HG02943 (cell line): ENCODE measurements around the gene ASTN1.

Source experiments
- ATAC-seq: cut with Tn5 transposase; IDR thresholded peaks from one replicate; pipeline ENCODE4 v1.9.1; 2021; ENCODE audit warnings: mild to moderate bottlenecking, low read depth, moderate library complexity; ENCODE audit not compliant: unreplicated experiment

The ASTN1 gene

GRCh38 chr1:176996456-176997090 is 167.9 kb downstream of the ASTN1 start:
- no peak for ATAC-seq

GRCh38 chr1:176994931-176995596 is 169.4 kb downstream of the ASTN1 start:
- ATAC-seq, result no peak

GRCh38 chr1:176993587-176993986 is 170.9 kb downstream of the ASTN1 start:
- no peak for ATAC-seq

- ATAC-seq, result no peak
Measured at GRCh38 chr1:176989754-176990153, 174.8 kb downstream of the ASTN1 start.

GRCh38 chr1:176989023-176989422 is 175.5 kb downstream of the ASTN1 start:
- no peak for ATAC-seq

- no peak for ATAC-seq
Measured at GRCh38 chr1:176987016-176987415, 177.5 kb downstream of the ASTN1 start.

GRCh38 chr1:176983731-176984130 is 180.8 kb downstream of the ASTN1 start:
- ATAC-seq, result no peak

GRCh38 chr1:176976771-176977170 is 187.7 kb downstream of the ASTN1 start:
- no peak for ATAC-seq

GRCh38 chr1:176976225-176976624 is 188.3 kb downstream of the ASTN1 start:
- no peak for ATAC-seq

- ATAC-seq, result no peak
Measured at GRCh38 chr1:176964687-176965086, 199.8 kb downstream of the ASTN1 start.

GRCh38 chr1:176963181-176963580 is 201.3 kb downstream of the ASTN1 start:
- ATAC-seq, result no peak

- no peak for ATAC-seq
Measured at GRCh38 chr1:176961678-176962077, 202.8 kb downstream of the ASTN1 start.

- no peak for ATAC-seq
Measured at GRCh38 chr1:176959191-176959820, 205.2 kb downstream of the ASTN1 start.

GRCh38 chr1:176957603-176958002 is 206.9 kb downstream of the ASTN1 start:
- ATAC-seq, result no peak

GRCh38 chr1:176954242-176954641 is 210.3 kb downstream of the ASTN1 start:
- no peak for ATAC-seq

- ATAC-seq, result no peak
Measured at GRCh38 chr1:176950736-176951324, 213.7 kb downstream of the ASTN1 start.

GRCh38 chr1:176949033-176949662 is 215.4 kb downstream of the ASTN1 start:
- ATAC-seq, result no peak

GRCh38 chr1:176944606-176945005 is 219.9 kb downstream of the ASTN1 start:
- ATAC-seq, result no peak

GRCh38 chr1:176943783-176944182 is 220.7 kb downstream of the ASTN1 start:
- no peak for ATAC-seq

- ATAC-seq, result no peak
Measured at GRCh38 chr1:176942346-176942745, 222.2 kb downstream of the ASTN1 start.

GRCh38 chr1:176939993-176940392 is 224.5 kb downstream of the ASTN1 start:
- no peak for ATAC-seq
